HepG2 (cell line): ENCODE results near the gene ECSIT. TPM values are rescaled to one million over a fixed set of nuclear protein-coding genes. Genes with fewer than 3 reads are reported as not detected.

Source experiments
- HMG20A ChIP-seq: IDR thresholded peaks from 2 replicates; pipeline ENCODE4 v1.6.1; 2016; ENCODE audit warnings: borderline replicate concordance
- HNF1A ChIP-seq, 2 experiments: sonication (generic) in 1 of 2; formaldehyde crosslinking in 1 of 2; IDR thresholded peaks; 2 replicates each; pipeline versions ENCODE4 v1.4.0 to v1.6.1; 2016 to 2020; ENCODE audit warnings: borderline replicate concordance in 1 of 2, low read depth in 1 of 2, mild to moderate bottlenecking in 1 of 2, missing genetic modification reagents in 1 of 2
- IRX3 ChIP-seq: sonication (generic); formaldehyde crosslinking; IDR thresholded peaks from 2 replicates; pipeline ENCODE4 v1.8.1; 2023; ENCODE audit warnings: mild to moderate bottlenecking, low read depth, missing genetic modification reagents, borderline replicate concordance
- LRRFIP1 ChIP-seq: sonication (generic); formaldehyde crosslinking; conservative IDR thresholded peaks from 2 replicates; pipeline ENCODE4 v1.4.0; 2020; ENCODE audit warnings: missing genetic modification reagents
- NFIC ChIP-seq: IDR thresholded peaks from 2 replicates; pipeline ENCODE4 v1.6.1; 2012; ENCODE audit warnings: mild to moderate bottlenecking, low read length, inconsistent platforms
- PHF21A ChIP-seq: sonication (generic); formaldehyde crosslinking; IDR thresholded peaks from 2 replicates; pipeline ENCODE4 v1.5.0; 2020; ENCODE audit warnings: mild to moderate bottlenecking, missing genetic modification reagents
- ZBTB21 ChIP-seq: sonication (generic); formaldehyde crosslinking; IDR thresholded peaks from 2 replicates; pipeline ENCODE4 v1.4.0; 2020; ENCODE audit warnings: missing genetic modification reagents
- ZBTB37 ChIP-seq: sonication (generic); formaldehyde crosslinking; IDR thresholded peaks from 2 replicates; pipeline ENCODE4 v1.4.0; 2020; ENCODE audit warnings: mild to moderate bottlenecking, missing genetic modification reagents
- ZBTB4 ChIP-seq: sonication (generic); formaldehyde crosslinking; IDR thresholded peaks from 2 replicates; pipeline ENCODE4 v1.4.0; 2020; ENCODE audit warnings: missing genetic modification reagents, mild to moderate bottlenecking, borderline replicate concordance
- ZC3H4 ChIP-seq: sonication (generic); formaldehyde crosslinking; IDR thresholded peaks from 2 replicates; pipeline ENCODE4 v1.4.0; 2020; ENCODE audit warnings: missing genetic modification reagents, borderline replicate concordance
- ZKSCAN5 ChIP-seq: sonication (generic); formaldehyde crosslinking; IDR thresholded peaks from 2 replicates; pipeline ENCODE4 v1.5.1; 2020; ENCODE audit warnings: mild to moderate bottlenecking, missing genetic modification reagents
- ZNF431 ChIP-seq: sonication (generic); formaldehyde crosslinking; IDR thresholded peaks from 2 replicates; pipeline ENCODE4 v1.9.0; 2022; ENCODE audit warnings: missing genetic modification reagents, low read depth, mild to moderate bottlenecking, borderline replicate concordance
- ZNF451 ChIP-seq: sonication (generic); formaldehyde crosslinking; IDR thresholded peaks from 2 replicates; pipeline ENCODE4 v1.5.0; 2020; ENCODE audit warnings: mild to moderate bottlenecking, missing genetic modification reagents
- ZNF619 ChIP-seq: sonication (generic); formaldehyde crosslinking; IDR thresholded peaks from 2 replicates; pipeline ENCODE4 v1.4.0; 2020; ENCODE audit warnings: mild to moderate bottlenecking, missing genetic modification reagents
- ZNF713 ChIP-seq: sonication (generic); formaldehyde crosslinking; IDR thresholded peaks from 2 replicates; pipeline ENCODE4 v1.4.0; 2020; ENCODE audit warnings: mild to moderate bottlenecking, missing genetic modification reagents
- ZNF75D ChIP-seq: sonication (generic); formaldehyde crosslinking; IDR thresholded peaks from 2 replicates; pipeline ENCODE4 v1.8.1; 2023; ENCODE audit warnings: missing genetic modification reagents, mild to moderate bottlenecking, borderline replicate concordance
- polyA plus RNA-seq, 8 experiments: library from polyadenylated mRNA; depleted of rRNA in 3 of 8; stranded (reverse) in 7 of 8; unstranded in 1 of 8; fragments of >200 nt; fragmentation: Illumina TruSeq in 4 of 8; extraction: Trizol in 4 of 8; gene quantifications; 2 replicates each; pipeline versions ENCODE4 v1.2.1 to v1.2.3, GENCODE V29; 2011 to 2016; ENCODE audit warnings: low read depth in 4 of 8, missing spikeins in 1 of 8, mixed read lengths in 1 of 8; ENCODE audit not compliant: insufficient read depth in 1 of 8
- total RNA-seq, 5 experiments: library from RNA; depleted of rRNA; stranded (reverse); fragments of >200 nt; fragmentation: Illumina TruSeq; extraction: Trizol; gene quantifications; 2 replicates each; pipeline ENCODE4 v1.2.3, GENCODE V29; 2016; ENCODE audit warnings: low read depth in 1 of 5

The ECSIT gene
- total and polyA plus RNA-seq, 2 of the 13 experiments (the other 11 are each of a cell fraction or from before 2014, with no cell fraction given), result 36.4 to 62.3 TPM

- no peak for TF ChIP-seq ZBTB4 (CRISPR knock-in tag)
- no peak for TF ChIP-seq ZNF619 (CRISPR knock-in tag)
- no peak for TF ChIP-seq ZNF75D (CRISPR knock-in tag)
- TF ChIP-seq ZNF431 (CRISPR knock-in tag), result no peak
- TF ChIP-seq ZNF451, result no peak
- TF ChIP-seq ZNF713 (CRISPR knock-in tag), result 0 out of 2 replicates have a peak, but pooled peaks have one; percentile 39
- no peak for TF ChIP-seq NFIC
- peak; percentile 31; the same call in 1 of the 2 replicates for TF ChIP-seq ZKSCAN5
- no peak for TF ChIP-seq ZC3H4 (CRISPR knock-in tag)
- no peak for TF ChIP-seq ZBTB37 (CRISPR knock-in tag)
- TF ChIP-seq HMG20A (CRISPR knock-in tag), result no peak
- TF ChIP-seq LRRFIP1 (CRISPR knock-in tag), result no peak
- TF ChIP-seq ZBTB21 (CRISPR knock-in tag), result no peak
- no peak for TF ChIP-seq HNF1A (IDR thresholded peaks at IDR 0.05; ENCODE audit: low read depth)
- TF ChIP-seq HNF1A (CRISPR knock-in tag; IDR thresholded peaks at IDR 0.05; ENCODE audit: borderline replicate concordance), result no peak
- TF ChIP-seq PHF21A (CRISPR knock-in tag), result 0 out of 2 replicates have a peak, but pooled peaks have one; percentile 32
- 0 out of 2 replicates have a peak, but pooled peaks have one; percentile 7 for TF ChIP-seq IRX3 (CRISPR knock-in tag)
These were observed 30.2 kb upstream of the ECSIT start, which contains the start of gene ELOF1 (continued) for GRCh38 chr19:11558881-11559828.
